HEK293 (cell line): ENCODE results near the gene NINJ2.
A peak's percentile ranks its signal among the peaks of the same experiment; 100 is the strongest.

Experiments
- BCL11A ChIP-seq: fragments of 450-650 bp; formaldehyde crosslinking; IDR thresholded peaks from 2 replicates; pipeline ENCODE4 v1.5.1; 2016; ENCODE audit warnings: low read depth, missing biosample characterization, missing genetic modification characterization
- EGR2 ChIP-seq: fragments of 450-650 bp; formaldehyde crosslinking; IDR thresholded peaks from 2 replicates; pipeline ENCODE4 v1.5.1; 2016; ENCODE audit warnings: low read depth, missing biosample characterization, missing genetic modification characterization
- KLF9 ChIP-seq: fragments of 450-650 bp; formaldehyde crosslinking; IDR thresholded peaks from 2 replicates; pipeline ENCODE4 v1.5.1; 2016; ENCODE audit warnings: missing biosample characterization, missing genetic modification characterization, low read depth
- SALL2 ChIP-seq: fragments of 450-650 bp; formaldehyde crosslinking; IDR thresholded peaks from 2 replicates; pipeline ENCODE4 v1.5.0; 2017; ENCODE audit warnings: missing biosample characterization, mild to moderate bottlenecking, missing genetic modification characterization, borderline replicate concordance
- ZBTB10 ChIP-seq: fragments of 450-650 bp; formaldehyde crosslinking; IDR thresholded peaks from 2 replicates; pipeline ENCODE4 v1.5.1; 2016; ENCODE audit warnings: missing biosample characterization, missing genetic modification characterization
- ZBTB48 ChIP-seq: fragments of 450-650 bp; formaldehyde crosslinking; IDR thresholded peaks from 2 replicates; pipeline ENCODE4 v1.5.1; 2016; ENCODE audit warnings: missing biosample characterization, missing genetic modification characterization
- ZFP3 ChIP-seq: fragments of 450-650 bp; formaldehyde crosslinking; IDR thresholded peaks from 2 replicates; pipeline ENCODE4 v1.5.1; 2016; ENCODE audit warnings: low read depth, missing biosample characterization, missing genetic modification characterization
- ZNF121 ChIP-seq: fragments of 450-650 bp; formaldehyde crosslinking; IDR thresholded peaks from 2 replicates; pipeline ENCODE4 v1.5.1; 2016; ENCODE audit warnings: missing biosample characterization, missing genetic modification characterization
- ZNF274 ChIP-seq, 2 experiments: fragments of 200-500 bp in 1 of 2; fragments of 450-650 bp in 1 of 2; sonication (Bioruptor generic) in 1 of 2; formaldehyde crosslinking in 1 of 2; IDR thresholded peaks; 2 replicates each; pipeline versions ENCODE4 v1.5.1 to v1.6.1; 2014 to 2016; ENCODE audit warnings: borderline replicate concordance in 1 of 2, inconsistent platforms in 1 of 2, low read length in 1 of 2, missing biosample characterization in 1 of 2, missing genetic modification characterization in 1 of 2
- ZNF280C ChIP-seq: fragments of 450-650 bp; formaldehyde crosslinking; IDR thresholded peaks from 2 replicates; pipeline ENCODE4 v1.5.1; 2016; ENCODE audit warnings: missing biosample characterization, missing genetic modification characterization
- ZNF426 ChIP-seq: fragments of 450-650 bp; formaldehyde crosslinking; IDR thresholded peaks from 2 replicates; pipeline ENCODE4 v1.5.1; 2017; ENCODE audit warnings: missing biosample characterization, missing genetic modification characterization, mild to moderate bottlenecking, inconsistent platforms, moderate library complexity
- ZNF449 ChIP-seq: fragments of 450-650 bp; formaldehyde crosslinking; IDR thresholded peaks from 2 replicates; pipeline ENCODE4 v1.5.1; 2017; ENCODE audit warnings: missing biosample characterization, mild to moderate bottlenecking, missing genetic modification characterization, moderate library complexity
- ZNF48 ChIP-seq: fragments of 450-650 bp; formaldehyde crosslinking; IDR thresholded peaks from 2 replicates; pipeline ENCODE4 v1.5.1; 2016; ENCODE audit warnings: missing biosample characterization, missing genetic modification characterization
- ZNF544 ChIP-seq: fragments of 450-650 bp; formaldehyde crosslinking; IDR thresholded peaks from 2 replicates; pipeline ENCODE4 v1.5.0; 2017; ENCODE audit warnings: missing biosample characterization, missing genetic modification characterization
- ZNF549 ChIP-seq: fragments of 450-650 bp; IDR thresholded peaks from 2 replicates; pipeline ENCODE4 v1.5.1; 2018; ENCODE audit warnings: missing biosample characterization, missing genetic modification characterization, mild to moderate bottlenecking, inconsistent platforms, moderate library complexity
- ZNF610 ChIP-seq: fragments of 450-650 bp; formaldehyde crosslinking; IDR thresholded peaks from 2 replicates; pipeline ENCODE4 v1.5.1; 2016; ENCODE audit warnings: missing biosample characterization, missing genetic modification characterization, borderline replicate concordance
- ZNF658 ChIP-seq: fragments of 450-650 bp; formaldehyde crosslinking; IDR thresholded peaks from 2 replicates; pipeline ENCODE4; 2016; ENCODE audit warnings: missing biosample characterization, missing genetic modification characterization
- ZNF747 ChIP-seq: fragments of 450-650 bp; formaldehyde crosslinking; IDR thresholded peaks from 2 replicates; pipeline ENCODE4 v1.5.1; 2016; ENCODE audit warnings: missing biosample characterization, missing genetic modification characterization
- ZNF777 ChIP-seq: fragments of 450-650 bp; formaldehyde crosslinking; IDR thresholded peaks from 2 replicates; pipeline ENCODE4 v1.5.1; 2017; ENCODE audit warnings: missing biosample characterization, missing genetic modification characterization, borderline replicate concordance
- ZSCAN23 ChIP-seq: fragments of 450-650 bp; formaldehyde crosslinking; IDR thresholded peaks from 2 replicates; pipeline ENCODE4 v1.5.1; 2016; ENCODE audit warnings: missing biosample characterization, missing genetic modification characterization
- ZSCAN5A ChIP-seq: fragments of 450-650 bp; formaldehyde crosslinking; IDR thresholded peaks from 2 replicates; pipeline ENCODE4 v1.5.1; 2016; ENCODE audit warnings: missing biosample characterization, missing genetic modification characterization
- TF ChIP-seq, protein P1 (sequence below): fragments of 450-650 bp; formaldehyde crosslinking; IDR thresholded peaks from 2 replicates; pipeline ENCODE4 v1.5.1; 2016; ENCODE audit warnings: missing biosample characterization, missing genetic modification characterization
- TF ChIP-seq, protein P2 (sequence below): fragments of 450-650 bp; formaldehyde crosslinking; IDR thresholded peaks from 2 replicates; pipeline ENCODE4 v1.5.1; 2017; ENCODE audit warnings: missing biosample characterization, missing genetic modification characterization

Gene NINJ2

GRCh38 chr12:546920-547845, 116.1 kb downstream of the NINJ2 start (continued):
- TF ChIP-seq ZBTB10 (tag by site-specific recombination) = 0 out of 2 replicates have a peak, but pooled peaks have one; percentile 47
- 0 out of 2 replicates have a peak, but pooled peaks have one; percentile 10 for TF ChIP-seq ZSCAN23 (tag by site-specific recombination)
- TF ChIP-seq ZNF549 = no peak
- TF ChIP-seq ZFP3 (tag by site-specific recombination) = no peak
- no peak for TF ChIP-seq ZSCAN5A (tag by site-specific recombination)
- TF ChIP-seq SALL2 (tag by site-specific recombination) = no peak
- TF ChIP-seq ZNF658 (tag by site-specific recombination) = no peak
- TF ChIP-seq ZNF747 (tag by site-specific recombination) = no peak
- TF ChIP-seq, protein P1, sequence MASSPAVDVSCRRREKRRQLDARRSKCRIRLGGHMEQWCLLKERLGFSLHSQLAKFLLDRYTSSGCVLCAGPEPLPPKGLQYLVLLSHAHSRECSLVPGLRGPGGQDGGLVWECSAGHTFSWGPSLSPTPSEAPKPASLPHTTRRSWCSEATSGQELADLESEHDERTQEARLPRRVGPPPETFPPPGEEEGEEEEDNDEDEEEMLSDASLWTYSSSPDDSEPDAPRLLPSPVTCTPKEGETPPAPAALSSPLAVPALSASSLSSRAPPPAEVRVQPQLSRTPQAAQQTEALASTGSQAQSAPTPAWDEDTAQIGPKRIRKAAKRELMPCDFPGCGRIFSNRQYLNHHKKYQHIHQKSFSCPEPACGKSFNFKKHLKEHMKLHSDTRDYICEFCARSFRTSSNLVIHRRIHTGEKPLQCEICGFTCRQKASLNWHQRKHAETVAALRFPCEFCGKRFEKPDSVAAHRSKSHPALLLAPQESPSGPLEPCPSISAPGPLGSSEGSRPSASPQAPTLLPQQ (tag by site-specific recombination) = peak; percentile 46; the same call in 1 of the 2 replicates
- TF ChIP-seq ZNF426 = no peak; the same call in 1 of the 2 replicates
- no peak for TF ChIP-seq ZNF274 (IDR thresholded peaks at IDR 0.05; ENCODE audit: low read length)
- no peak for TF ChIP-seq ZNF274 (tag by site-specific recombination; IDR thresholded peaks at IDR 0.05; ENCODE audit: borderline replicate concordance)
- no peak for TF ChIP-seq ZNF280C
- TF ChIP-seq EGR2 (tag by site-specific recombination) = peak; percentile 77
- no peak for TF ChIP-seq ZNF544 (tag by site-specific recombination)
- peak; percentile 15; the same call in 1 of the 2 replicates for TF ChIP-seq ZNF121 (tag by site-specific recombination)
- TF ChIP-seq ZNF610 (tag by site-specific recombination) = no peak
- TF ChIP-seq BCL11A (tag by site-specific recombination) = no peak
- TF ChIP-seq ZNF449 (tag by site-specific recombination) = peak; percentile 90
- no peak; the same call in 1 of the 2 replicates for TF ChIP-seq KLF9 (tag by site-specific recombination)
- no peak for TF ChIP-seq ZNF48 (tag by site-specific recombination)
- TF ChIP-seq, protein P2, sequence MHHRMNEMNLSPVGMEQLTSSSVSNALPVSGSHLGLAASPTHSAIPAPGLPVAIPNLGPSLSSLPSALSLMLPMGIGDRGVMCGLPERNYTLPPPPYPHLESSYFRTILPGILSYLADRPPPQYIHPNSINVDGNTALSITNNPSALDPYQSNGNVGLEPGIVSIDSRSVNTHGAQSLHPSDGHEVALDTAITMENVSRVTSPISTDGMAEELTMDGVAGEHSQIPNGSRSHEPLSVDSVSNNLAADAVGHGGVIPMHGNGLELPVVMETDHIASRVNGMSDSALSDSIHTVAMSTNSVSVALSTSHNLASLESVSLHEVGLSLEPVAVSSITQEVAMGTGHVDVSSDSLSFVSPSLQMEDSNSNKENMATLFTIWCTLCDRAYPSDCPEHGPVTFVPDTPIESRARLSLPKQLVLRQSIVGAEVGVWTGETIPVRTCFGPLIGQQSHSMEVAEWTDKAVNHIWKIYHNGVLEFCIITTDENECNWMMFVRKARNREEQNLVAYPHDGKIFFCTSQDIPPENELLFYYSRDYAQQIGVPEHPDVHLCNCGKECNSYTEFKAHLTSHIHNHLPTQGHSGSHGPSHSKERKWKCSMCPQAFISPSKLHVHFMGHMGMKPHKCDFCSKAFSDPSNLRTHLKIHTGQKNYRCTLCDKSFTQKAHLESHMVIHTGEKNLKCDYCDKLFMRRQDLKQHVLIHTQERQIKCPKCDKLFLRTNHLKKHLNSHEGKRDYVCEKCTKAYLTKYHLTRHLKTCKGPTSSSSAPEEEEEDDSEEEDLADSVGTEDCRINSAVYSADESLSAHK (tag by site-specific recombination) = no peak; the same call in 1 of the 2 replicates
- TF ChIP-seq ZNF777 (tag by site-specific recombination) = no peak
- peak; percentile 65 for TF ChIP-seq ZBTB48 (tag by site-specific recombination)
